ENCODE measurements around the gene MYOT. TPM values are rescaled to one million over a fixed set of nuclear protein-coding genes. Genes with fewer than 3 reads are reported as not detected.

Gene MYOT
- total and polyA plus RNA-seq, 8 donors = 0.19 to 1.2 (median 0.43) TPM; not detected in 2

GRCh38 chr5:137871571-137871970 lies 3.9 kb downstream of the MYOT start:
- no peak overlapping the region for H3K4me3 ChIP-seq
- H3K36me3 ChIP-seq = no peaks in the 10 kb centered on the region
- DNase-seq (no peak), ATAC-seq (no peak), FAIRE-seq (no peak)
- H3K27ac ChIP-seq = no peak overlapping the region
- no peaks in the 10 kb centered on the region for H3K4me1 ChIP-seq
- H3K27me3 ChIP-seq = no peaks in the 10 kb centered on the region
- H3K9me3 ChIP-seq = no peaks in the 10 kb centered on the region
- intact Hi-C loops (cut with DNase I) = no loop called here
- 91 to 92% methylated on average over 3 of the region's 3 CpGs for WGBS, 2 donors
- no peak for TF ChIP-seq CTCF (IDR thresholded peaks at IDR 0.05)

GRCh38 chr5:137872466-137872865 lies 4.8 kb downstream of the MYOT start:
- no peak for DNase-seq
- ATAC-seq = no peak
- Histone ChIP-seq H3K4me3 (no peak overlapping the region), H3K4me1 (no peaks in the 10 kb centered on the region), H3K9me3 (no peaks in the 10 kb centered on the region), H3K27me3 (no peaks in the 10 kb centered on the region), H3K27ac (no peak overlapping the region), H3K36me3 (no peaks in the 10 kb centered on the region)
- no peak for FAIRE-seq
- WGBS, 2 donors = 80 to 81% methylated on average over 3 of the region's 3 CpGs
- TF ChIP-seq CTCF (IDR thresholded peaks at IDR 0.05) = no peak
- intact Hi-C loops (cut with DNase I) = no loop called here

GRCh38 chr5:137876101-137876500 lies 8.4 kb downstream of the MYOT start:
- Histone ChIP-seq H3K27me3 (no peaks in the 10 kb centered on the region), H3K27ac (no peak overlapping the region), H3K36me3 (no peaks in the 10 kb centered on the region), H3K4me3 (no peak overlapping the region), H3K4me1 (no peaks in the 10 kb centered on the region), H3K9me3 (no peaks in the 10 kb centered on the region)
- TF ChIP-seq CTCF (IDR thresholded peaks at IDR 0.05) = no peak
- DNase-seq (no peak), ATAC-seq (no peak), FAIRE-seq (no peak)
- intact Hi-C loops (cut with DNase I) = no loop called here

- FAIRE-seq = no peak
- no peaks in the 10 kb centered on the region for H3K36me3 ChIP-seq
- H3K4me3 ChIP-seq = no peak overlapping the region
- intact Hi-C loops (cut with DNase I) = no loop called here
- no peak for DNase-seq
- no peak for TF ChIP-seq CTCF (IDR thresholded peaks at IDR 0.05)
- H3K4me1 ChIP-seq = no peaks in the 10 kb centered on the region
- ATAC-seq = no peak
- H3K9me3 ChIP-seq = no peaks in the 10 kb centered on the region
- H3K27me3 ChIP-seq = no peaks in the 10 kb centered on the region
- no peak overlapping the region for H3K27ac ChIP-seq
- 62 to 66% methylated on average over 1 of the region's 1 CpG for WGBS, 2 donors
These were observed 12.7 kb downstream of the MYOT start for GRCh38 chr5:137880313-137880712.

- DNase-seq = no peak
- no peak for FAIRE-seq
- Histone ChIP-seq H3K4me3 (no peak overlapping the region), H3K9me3 (no peaks in the 10 kb centered on the region), H3K27ac (no peak overlapping the region), H3K36me3 (no peaks in the 10 kb centered on the region), H3K4me1 (no peaks in the 10 kb centered on the region), H3K27me3 (no peaks in the 10 kb centered on the region)
- intact Hi-C loops (cut with DNase I) = no loop called here
- no peak for TF ChIP-seq CTCF (IDR thresholded peaks at IDR 0.05)
- WGBS, 2 donors = 66 to 80% methylated on average over 2 of the region's 2 CpGs
- ATAC-seq = no peak
These were observed 20.2 kb downstream of the MYOT start for GRCh38 chr5:137887831-137888230.

Measured in pancreas (tissue), 10 donors.